ENCODE data around the gene TRMT1L. TPM values are rescaled to one million over a fixed set of nuclear protein-coding genes. Genes with fewer than 3 reads are reported as not detected.

The TRMT1L gene
- total and polyA plus RNA-seq, 9 donors, result 8.0 to 24.9 (median 15.8) TPM

- Histone ChIP-seq H3K4me3 (no peak overlapping the region), H3K36me3 (no peaks in the 10 kb centered on the region), H3K4me1 (ENCODE audit: insufficient read depth) (no peaks in the 10 kb centered on the region), H3K27me3 (no peaks in the 10 kb centered on the region), H3K27ac (no peak overlapping the region), H3K9me3 (no peaks in the 10 kb centered on the region)
- DNase-seq, result no peak
- TF ChIP-seq POLR2A (IDR thresholded peaks at IDR 0.05), result no peak
- TF ChIP-seq EP300 (IDR thresholded peaks at IDR 0.05), result no peak
- TF ChIP-seq, protein P1, sequence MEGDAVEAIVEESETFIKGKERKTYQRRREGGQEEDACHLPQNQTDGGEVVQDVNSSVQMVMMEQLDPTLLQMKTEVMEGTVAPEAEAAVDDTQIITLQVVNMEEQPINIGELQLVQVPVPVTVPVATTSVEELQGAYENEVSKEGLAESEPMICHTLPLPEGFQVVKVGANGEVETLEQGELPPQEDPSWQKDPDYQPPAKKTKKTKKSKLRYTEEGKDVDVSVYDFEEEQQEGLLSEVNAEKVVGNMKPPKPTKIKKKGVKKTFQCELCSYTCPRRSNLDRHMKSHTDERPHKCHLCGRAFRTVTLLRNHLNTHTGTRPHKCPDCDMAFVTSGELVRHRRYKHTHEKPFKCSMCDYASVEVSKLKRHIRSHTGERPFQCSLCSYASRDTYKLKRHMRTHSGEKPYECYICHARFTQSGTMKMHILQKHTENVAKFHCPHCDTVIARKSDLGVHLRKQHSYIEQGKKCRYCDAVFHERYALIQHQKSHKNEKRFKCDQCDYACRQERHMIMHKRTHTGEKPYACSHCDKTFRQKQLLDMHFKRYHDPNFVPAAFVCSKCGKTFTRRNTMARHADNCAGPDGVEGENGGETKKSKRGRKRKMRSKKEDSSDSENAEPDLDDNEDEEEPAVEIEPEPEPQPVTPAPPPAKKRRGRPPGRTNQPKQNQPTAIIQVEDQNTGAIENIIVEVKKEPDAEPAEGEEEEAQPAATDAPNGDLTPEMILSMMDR (IDR thresholded peaks at IDR 0.05), result no peak
- intact Hi-C loops (cut with DNase I), result no loop called here
- WGBS, 3 donors, result 94 to 99% (median 95%) methylated on average over 1 of the region's 1 CpG
These were observed 18.7 kb downstream of the TRMT1L start for GRCh38 chr1:185137896-185138545.

GRCh38 chr1:185132534-185132933 is 24.2 kb downstream of the TRMT1L start:
- Histone ChIP-seq H3K4me3 (no peak overlapping the region), H3K27me3 (no peaks in the 10 kb centered on the region), H3K27ac (no peak overlapping the region), H3K4me1 (ENCODE audit: insufficient read depth) (no peaks in the 10 kb centered on the region), H3K9me3 (no peaks in the 10 kb centered on the region), H3K36me3 (no peaks in the 10 kb centered on the region)
- TF ChIP-seq POLR2A (IDR thresholded peaks at IDR 0.05) (no peak), EP300 (IDR thresholded peaks at IDR 0.05) (no peak)
- TF ChIP-seq, protein P1 (IDR thresholded peaks at IDR 0.05), result no peak
- DNase-seq, result no peak
- intact Hi-C loops (cut with DNase I), result no loop called here
- whole genome bisulfite sequencing, 3 donors, result 97 to 100% (median 100%) methylated on average over 1 of the region's 1 CpG

DNA sequence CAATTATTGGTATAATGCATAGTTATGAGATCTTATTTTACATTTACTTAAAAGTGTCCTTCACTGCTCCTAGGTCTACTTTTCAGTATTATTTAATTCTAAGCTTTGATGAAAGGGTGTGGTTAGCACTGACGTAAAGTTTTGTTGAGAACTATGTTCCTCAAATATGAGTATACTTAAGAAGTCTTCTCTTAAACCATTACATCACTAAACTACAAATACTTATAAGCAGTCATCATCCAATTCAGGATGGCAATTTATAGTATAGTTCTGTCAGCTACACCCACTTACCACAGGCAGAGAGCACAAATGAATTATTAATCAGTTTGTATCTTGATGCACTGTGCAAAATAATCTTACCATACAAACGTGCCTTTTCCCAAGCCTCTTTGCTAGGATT is 27.0 kb downstream of the TRMT1L start:
- TF ChIP-seq, protein P1 (IDR thresholded peaks at IDR 0.05), result no peak
- no peaks in the 10 kb centered on the region for H3K4me1 ChIP-seq (ENCODE audit: insufficient read depth)
- DNase-seq, result no peak
- no peaks in the 10 kb centered on the region for H3K36me3 ChIP-seq
- 85 to 92% (median 86%) methylated on average over 2 of the region's 2 CpGs for WGBS, 3 donors
- H3K27me3 ChIP-seq, result no peaks in the 10 kb centered on the region
- no peaks in the 10 kb centered on the region for H3K9me3 ChIP-seq
- intact Hi-C loops (cut with DNase I), result no loop called here
- no peak overlapping the region for H3K4me3 ChIP-seq
- H3K27ac ChIP-seq, result no peak overlapping the region

DNA sequence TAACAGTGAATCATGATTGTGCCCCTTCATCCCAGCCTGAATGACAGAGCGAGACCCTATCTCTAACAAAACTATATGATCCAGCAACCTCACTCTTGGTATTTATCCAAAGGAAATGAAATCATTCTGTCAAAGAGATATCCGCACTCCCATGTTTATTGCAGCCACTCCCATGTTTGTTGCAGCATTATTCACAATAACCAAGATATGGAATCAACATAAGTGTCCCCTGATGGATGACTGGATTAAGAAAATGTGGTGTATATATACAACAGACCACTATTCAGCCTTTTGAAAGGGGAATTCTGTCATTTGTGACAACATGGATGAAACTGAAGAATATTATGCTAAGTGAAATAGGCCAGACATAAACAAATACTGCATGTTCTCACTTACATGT is 44.4 kb downstream of the TRMT1L start:
- no peaks in the 10 kb centered on the region for H3K9me3 ChIP-seq
- H3K4me1 ChIP-seq (ENCODE audit: insufficient read depth), result no peaks in the 10 kb centered on the region
- no peaks in the 10 kb centered on the region for H3K27me3 ChIP-seq
- no peak overlapping the region for H3K4me3 ChIP-seq
- no peaks in the 10 kb centered on the region for H3K36me3 ChIP-seq
- no peak for DNase-seq
- H3K27ac ChIP-seq, result no peak overlapping the region
- TF ChIP-seq, protein P1 (IDR thresholded peaks at IDR 0.05), result no peak
- TF ChIP-seq EP300 (IDR thresholded peaks at IDR 0.05) (no peak), POLR2A (IDR thresholded peaks at IDR 0.05) (no peak)
- intact Hi-C loops (cut with DNase I), result no loop called here
- 84 to 98% (median 86%) methylated on average over 2 of the region's 2 CpGs for WGBS, 3 donors

Measured in ovary (tissue), 9 donors.